GM18499 (cell line): ENCODE measurements around the gene DNTT.

Source experiments
- ATAC-seq: cut with Tn5 transposase; IDR thresholded peaks from one replicate; pipeline ENCODE4 v1.9.1; 2021; ENCODE audit warnings: moderate number of reproducible peaks; ENCODE audit not compliant: insufficient read depth, unreplicated experiment

The DNTT gene

DNA sequence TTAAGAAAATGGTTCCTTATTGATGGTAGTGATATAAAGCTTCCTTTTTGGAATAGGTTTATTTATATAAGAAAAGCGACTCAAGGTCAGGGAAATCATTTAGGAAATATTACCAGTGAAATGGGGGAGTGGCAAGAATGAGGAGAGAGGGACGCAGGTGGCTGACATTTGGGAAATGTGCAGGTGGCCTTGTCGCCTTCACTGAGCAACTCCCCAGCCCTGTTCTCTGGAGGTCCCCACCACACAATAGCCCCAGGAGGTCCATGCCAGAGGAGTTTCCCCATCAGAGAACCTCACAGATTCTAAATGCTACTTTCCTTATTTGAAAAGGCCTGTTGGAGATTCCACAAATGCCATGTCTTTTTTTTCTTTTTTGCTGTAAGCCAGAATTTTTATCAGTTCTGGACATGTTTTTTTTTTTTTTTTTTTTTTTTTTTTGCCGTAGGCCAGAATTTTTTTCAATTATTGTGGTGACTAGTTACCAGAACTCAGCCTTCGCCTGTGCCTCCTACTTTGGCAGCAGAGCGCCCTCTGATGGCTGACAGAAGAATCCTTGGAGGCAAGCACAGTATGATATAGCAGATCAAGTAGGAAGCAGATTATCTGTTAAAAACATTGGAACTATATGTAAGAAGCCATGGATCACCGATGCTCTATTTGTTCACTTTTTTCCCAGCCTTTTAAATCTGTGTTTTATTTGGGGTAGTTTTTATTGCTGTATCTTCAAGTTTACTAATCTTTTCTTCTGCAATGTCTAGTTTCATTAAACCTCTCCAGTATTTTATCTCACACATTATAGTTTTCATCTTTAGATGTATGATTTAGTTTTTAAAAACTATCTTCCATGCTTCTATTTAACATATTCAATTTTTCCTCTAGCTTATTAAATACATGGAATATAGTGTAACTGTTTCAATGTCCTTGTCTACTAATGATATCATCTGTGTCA lies 36.0 kb downstream of the DNTT start:
- ATAC-seq = no peak

DNA sequence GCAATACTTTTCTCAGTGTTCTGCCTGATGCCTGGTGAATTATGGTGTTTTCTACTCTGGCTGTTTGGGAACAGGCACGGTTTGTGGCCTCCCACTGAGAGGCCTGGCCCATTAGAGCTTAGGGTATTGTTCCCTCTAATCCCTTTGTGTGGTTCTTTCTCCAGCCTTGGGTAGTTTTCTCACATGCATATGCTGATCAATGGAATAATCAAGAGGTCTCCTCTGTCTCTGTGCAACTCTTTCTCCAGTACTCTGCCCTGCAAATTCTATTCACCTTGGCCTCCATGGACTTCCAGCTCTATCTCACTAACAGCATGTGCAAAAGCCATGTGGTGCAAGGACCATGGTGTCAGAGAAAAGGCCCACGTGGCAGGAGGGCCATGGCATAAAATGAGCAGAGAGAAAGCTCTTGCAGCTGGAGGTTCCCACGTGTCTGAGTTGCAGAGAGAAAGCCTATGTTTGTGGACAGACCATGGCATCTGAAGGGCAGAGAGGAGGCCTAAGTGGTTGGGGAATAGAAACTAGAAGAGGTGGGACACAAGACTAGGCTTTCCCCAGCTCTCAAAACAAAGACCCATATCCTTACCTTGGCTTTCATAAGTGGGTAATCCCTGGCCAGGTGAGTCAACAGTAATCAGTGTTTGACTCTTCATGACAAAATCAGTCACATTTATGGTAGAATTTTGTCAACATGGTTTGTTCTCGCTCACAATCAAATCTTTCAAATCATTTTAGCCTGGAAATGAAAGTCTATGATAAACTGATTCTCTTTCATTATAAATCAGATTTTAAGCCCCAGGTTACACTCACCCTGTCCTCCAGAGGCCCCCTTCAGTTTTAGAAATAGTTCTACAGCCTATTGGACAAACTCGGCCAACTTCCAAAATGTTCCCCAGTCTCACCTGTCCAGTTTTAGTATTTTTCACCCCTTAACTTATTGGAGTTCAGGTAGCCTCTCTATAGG lies 37.3 kb downstream of the DNTT start:
- no peak for ATAC-seq

DNA sequence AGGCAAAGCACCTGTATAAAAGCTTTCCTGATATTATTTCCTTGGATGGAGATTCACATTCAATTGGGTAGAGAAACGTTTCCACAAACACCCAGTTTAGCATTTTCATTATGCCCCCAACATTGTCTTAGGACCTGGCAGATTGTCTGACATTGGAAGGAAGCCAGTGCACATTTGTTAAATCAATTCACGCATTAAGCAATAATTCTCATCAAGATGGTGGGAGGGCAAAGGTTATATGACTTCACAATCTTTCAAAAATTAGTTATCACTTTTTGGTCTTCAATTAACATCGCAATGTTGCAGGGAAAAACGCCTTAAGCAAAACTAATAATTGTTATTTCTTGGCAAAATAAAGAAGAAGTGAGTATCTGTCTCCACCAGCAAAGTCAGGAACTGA lies 38.2 kb downstream of the DNTT start:
- no peak for ATAC-seq

DNA sequence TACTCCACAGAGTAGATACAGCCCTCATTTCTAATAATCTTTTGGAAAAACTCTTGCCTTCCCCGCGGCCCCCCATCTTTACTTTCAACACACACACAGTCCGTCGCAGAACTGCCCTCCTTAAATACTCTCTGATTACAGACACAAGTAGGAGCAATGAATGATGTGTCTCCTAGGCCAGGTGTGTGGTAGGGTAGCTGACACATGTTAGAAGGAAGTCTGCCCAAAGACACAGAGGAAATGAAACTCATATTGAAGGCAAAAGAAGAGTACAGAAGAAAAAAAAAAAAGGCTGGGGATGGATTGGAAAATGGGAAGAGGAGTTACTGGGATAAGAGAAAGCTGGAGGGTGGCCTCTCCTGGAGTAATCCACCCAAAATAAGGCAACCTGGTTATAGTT lies 39.9 kb downstream of the DNTT start:
- ATAC-seq = no peak

DNA sequence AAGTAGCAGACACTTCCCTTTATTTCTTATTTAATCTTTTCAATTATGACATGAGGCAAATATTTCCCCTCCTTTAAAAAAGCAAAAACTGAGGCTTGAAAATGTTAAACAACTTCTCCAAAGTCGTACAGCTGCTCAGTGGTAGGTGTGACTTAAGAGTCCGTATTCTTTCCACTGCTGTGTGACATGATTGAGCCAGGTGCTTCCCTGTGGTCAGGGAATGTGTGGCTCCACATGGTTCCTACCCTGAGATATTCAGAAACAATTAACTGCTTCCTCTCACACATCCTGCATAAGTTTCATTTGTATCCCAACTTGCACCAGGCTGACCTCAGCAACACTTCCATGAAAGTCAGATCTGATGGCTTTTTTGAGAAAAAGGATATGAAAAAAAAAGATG lies 41.0 kb downstream of the DNTT start:
- ATAC-seq = no peak

DNA sequence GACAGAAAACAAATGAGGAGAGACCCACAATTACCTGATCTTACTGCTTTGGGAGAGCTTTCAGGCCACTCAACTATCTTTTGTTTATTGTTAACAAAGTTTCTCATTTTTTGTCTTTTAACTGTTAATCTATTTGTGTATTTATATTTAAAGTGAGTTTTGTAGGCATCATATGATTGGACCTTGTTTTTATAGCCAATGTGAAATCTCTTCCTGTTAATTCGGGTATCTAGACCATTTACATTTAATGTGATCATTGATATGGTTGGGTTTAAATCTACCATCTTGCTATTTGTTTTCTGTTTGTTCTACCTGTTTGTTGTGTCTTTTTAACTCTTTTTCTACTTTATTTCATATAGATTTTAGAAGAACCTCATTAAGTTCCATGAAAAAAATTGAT lies 42.1 kb downstream of the DNTT start:
- no peak for ATAC-seq

DNA sequence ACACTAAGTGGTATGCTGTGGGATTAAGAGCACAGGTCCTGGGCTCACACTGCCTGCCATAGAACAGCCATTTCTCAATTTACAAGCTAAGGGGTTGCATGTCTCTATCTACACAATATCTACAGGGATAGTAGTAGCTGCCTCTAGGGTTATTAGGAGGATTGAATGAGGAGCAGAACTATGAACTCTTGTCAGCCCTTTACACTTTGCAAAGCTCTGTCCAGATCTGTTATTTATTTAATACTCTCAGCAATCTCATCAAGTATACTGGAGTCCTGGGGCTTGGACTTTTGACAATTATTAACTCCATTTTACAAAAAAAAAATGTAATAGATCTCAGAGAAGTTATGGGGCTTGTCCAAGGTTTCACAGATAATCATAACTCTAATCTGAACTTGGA lies 47.8 kb downstream of the DNTT start:
- ATAC-seq = no peak

DNA sequence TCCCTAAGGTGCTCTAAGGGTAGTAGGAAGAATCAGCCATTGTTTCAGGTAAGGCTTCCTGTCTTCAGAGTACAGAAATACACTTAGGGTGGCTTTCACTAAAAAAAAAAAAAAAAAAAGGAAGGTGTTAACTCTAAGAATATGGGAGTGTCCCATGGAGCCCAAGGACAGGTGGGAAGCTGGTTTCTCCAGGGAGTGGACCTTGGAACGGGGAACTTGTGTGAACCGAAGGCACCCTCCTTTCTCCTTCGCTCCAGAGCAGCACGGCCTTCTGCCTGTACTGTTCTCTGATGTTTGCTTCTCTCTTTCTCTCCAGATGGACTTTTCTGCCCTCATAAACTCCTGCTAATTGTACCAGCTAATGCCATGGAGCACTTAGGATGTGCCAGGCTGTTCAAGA lies 48.3 kb downstream of the DNTT start:
- ATAC-seq = no peak

DNA sequence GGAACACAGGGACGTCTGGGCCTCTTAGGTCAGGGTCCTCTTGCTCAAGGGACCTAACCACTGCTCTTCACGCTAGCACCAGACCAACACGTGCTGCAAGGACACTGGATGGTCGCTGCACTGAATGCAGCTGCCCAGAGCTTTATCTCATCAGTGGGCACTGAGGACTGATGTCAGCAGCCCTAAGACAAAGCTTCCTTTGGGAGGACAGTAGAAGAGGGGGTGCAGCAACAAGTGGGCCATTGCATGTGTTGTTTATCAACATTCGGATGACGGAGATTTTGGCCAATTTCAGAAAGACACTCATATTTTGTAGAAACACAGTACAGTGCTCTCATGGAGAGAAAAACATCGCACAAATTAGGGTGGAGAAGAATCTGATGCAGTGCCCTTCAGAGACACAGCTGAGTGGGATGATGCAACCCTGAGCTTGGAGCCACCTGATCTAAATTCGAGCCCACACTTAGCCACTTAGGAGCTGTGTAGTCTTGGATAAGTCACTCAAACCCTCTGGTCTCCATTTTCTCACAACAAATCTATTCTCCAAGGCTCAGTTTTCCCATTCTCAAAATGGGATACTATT lies 52.9 kb downstream of the DNTT start:
- ATAC-seq = no peak

DNA sequence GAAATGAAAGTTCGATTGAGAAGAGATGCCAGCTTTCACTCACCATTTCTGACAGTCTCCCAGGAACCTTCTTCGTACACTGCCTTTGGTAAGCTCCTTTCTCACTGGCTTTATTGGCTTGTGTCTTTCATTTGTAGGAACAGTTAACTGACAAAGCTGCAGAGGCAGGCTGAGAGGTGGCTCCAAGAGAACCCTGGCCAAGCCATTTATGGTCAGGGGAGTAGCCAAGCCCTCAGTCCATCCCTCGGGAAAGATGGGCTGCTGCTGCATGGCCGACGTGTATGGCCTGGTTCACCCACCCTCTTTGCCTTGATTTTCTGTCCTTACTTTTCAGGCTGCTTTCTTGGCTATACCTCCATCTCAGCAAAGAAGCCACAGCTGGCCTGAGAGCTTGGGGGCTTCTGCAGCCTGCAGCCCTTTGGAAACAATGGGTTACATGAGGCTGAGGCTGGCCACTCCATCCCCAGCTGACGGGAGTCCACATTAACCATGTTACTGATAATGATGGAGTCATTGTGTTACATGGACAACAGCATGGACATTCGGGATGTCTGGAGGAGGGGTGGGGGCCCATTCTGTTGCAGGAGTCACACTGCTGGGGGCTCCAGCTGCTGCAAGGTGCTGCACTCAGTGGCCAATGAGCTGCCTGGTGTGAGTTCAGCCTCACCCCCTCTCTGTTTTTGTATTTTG lies 54.8 kb downstream of the DNTT start, which contains the start of gene OPALIN:
OPALIN (minus strand) TSS at position 152 of the 690 bp plus-strand sequence; CDS start at position 46, 106 bp downstream.
- ATAC-seq = no peak

DNA sequence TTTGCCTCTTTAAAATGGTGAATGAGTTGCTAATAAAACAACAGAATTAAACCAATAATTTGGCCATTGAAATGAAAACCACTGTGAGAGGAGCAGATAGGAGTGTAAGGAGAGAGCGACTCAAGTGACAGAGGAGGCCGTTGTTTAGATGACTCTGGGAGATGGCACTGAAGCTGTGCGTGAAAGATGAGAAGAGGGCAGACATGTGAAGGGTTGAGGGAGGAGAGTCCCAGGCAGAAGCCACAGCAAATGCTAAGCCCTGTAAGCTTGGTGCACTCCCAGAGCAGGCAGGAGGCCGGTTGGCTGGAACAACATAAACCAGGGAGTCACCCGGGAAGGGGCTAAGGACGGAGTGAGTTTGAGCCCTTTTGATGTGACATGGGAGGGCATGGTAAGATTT lies 55.4 kb downstream of the DNTT start:
- ATAC-seq = no peak

DNA sequence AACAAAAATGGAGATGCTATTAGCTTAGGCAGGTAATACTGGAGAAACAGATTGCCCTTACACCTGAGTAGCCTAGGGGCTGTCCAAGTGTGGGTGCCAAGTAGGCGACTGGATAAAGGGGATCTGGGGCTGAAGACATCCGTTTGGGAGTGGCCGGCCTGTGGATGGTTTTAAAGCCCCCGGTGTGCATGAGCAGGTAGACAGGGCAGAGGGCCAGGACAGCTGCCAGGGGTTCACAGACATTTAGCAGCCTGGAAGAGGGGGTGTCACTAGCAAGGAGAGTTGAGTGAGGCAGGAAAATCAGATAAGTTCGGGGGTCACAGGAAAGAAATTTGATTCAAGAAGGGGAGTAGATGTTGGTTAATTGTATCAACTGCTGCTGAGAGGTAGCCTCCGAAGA lies 56.1 kb downstream of the DNTT start:
- no peak for ATAC-seq

DNA sequence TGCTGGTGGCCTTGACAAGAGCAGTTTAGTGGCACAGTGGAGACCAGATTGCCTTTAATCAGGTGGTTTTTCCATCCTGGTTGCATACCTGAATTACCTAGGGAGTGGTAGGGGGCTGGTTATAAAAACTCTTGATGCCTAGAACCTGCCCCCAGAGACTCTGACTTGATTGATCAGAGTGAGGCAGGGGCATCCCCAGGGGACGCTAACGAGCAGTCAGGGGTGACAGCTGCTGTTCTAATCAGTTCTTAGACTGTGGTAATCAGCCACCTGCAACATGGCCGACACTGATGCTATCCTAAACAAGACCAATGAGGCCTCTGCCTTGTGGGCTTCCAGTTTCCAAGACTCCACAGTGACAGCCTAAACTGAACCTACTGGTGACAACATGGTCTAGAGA lies 56.5 kb downstream of the DNTT start:
- ATAC-seq = no peak

DNA sequence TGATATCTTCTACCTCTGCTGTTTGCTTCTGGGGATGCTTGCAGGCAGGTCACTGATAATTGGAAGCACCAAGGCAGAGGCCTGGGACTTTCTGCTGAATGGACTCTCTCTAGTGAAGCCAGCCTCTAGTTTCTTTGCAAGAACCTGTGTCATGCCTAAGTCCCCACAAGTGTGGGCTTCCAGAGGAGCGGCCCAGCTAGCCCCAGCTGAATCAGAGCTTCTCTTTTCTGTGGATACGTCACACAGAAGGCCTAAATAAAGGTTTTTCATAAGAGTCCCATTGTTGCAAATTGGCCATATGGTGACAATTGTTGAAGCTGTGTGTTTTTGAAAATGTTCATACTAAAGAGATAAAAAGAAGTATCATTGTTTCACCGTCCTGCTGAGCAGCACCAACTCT lies 61.3 kb downstream of the DNTT start:
- ATAC-seq = no peak

DNA sequence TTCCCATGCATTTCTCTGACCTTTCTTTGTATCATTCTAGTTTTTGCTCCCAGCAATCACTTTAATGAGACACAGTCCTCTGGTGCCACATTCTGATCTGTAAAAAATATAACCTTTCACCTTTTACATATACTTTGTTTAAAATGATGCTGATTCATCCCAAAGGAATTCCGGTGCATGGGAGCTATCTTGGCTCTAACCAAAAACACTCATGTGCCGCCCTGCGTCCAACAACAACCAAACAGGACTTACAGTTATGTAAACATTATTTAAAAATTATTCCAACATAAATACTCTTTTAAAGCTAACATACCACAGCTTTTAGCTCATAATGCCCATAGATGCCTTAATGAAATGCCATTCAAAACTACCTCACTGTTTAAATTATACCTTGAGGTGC lies 62.3 kb downstream of the DNTT start:
- ATAC-seq = no peak

DNA sequence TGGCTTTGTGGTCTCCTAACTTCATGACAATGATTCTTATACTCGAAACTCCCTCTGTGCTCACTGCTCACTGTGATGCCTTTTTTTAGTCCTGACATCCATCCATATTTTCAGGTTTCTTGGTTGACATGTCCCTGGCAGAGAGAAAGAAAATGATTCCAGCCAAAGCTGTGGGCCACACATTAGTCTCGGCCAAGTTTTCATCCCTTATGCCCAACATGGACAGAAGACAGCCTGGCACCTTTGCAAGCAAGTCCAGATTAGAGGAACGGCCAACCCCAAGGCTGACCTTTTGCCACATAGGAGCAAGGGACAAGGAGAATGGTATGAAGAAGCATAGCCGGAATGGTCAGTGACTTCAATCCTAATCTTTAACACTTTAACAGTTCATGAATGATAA lies 63.2 kb downstream of the DNTT start:
- no peak for ATAC-seq

DNA sequence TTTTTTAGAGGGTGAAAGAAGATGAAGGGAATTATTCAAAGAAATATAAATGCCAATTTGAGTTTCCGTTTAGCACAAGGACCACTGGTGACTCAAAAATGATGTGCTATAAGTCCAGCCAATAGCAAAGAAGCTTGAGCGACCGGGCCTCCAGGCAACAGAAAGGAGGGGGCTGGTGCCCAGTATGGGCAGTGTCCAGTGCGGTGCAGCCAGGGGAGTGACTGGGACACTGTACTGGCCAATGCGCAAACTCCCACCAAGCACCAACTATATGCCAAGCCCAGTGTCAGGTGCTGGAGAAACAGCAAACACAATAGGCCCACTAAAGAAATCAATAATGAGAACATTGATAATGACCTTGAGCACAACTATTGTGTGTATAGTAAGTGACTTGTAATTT lies 64.7 kb downstream of the DNTT start:
- no peak for ATAC-seq

DNA sequence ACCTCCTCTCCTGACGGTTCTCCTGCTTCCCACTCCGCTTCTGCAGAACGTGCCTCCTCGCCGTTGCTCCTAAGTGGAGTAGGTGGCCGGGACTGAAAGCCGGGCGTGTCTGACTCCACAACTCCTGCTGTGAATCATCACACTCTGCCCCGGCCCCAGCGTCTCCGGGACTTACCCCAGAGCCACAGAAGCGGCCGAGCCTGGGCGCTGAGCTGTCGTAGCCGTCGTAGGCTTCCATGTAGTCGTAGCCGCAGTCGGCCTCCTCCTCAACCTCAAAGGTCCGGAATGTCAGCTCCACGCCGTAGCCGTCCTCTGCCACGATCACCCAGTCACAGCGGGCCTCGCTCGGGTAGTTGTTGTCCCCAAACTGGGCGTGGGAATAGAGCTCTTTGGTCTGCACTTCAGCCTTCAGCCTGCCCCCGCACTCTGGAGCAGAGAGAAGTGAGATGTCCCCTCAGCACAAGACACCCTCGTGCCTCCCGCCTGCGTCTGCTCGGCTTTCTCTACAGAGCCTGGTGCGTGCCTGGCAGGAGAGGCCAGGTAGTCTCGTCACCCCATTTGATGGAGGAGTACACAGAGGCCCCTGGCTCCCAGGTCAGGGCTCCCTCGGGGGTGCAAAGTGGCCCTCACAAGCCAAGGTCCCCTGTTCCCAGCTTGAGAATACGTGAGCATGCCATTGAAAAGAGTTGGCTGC lies 65.8 kb downstream of the DNTT start:
- ATAC-seq = no peak

DNA sequence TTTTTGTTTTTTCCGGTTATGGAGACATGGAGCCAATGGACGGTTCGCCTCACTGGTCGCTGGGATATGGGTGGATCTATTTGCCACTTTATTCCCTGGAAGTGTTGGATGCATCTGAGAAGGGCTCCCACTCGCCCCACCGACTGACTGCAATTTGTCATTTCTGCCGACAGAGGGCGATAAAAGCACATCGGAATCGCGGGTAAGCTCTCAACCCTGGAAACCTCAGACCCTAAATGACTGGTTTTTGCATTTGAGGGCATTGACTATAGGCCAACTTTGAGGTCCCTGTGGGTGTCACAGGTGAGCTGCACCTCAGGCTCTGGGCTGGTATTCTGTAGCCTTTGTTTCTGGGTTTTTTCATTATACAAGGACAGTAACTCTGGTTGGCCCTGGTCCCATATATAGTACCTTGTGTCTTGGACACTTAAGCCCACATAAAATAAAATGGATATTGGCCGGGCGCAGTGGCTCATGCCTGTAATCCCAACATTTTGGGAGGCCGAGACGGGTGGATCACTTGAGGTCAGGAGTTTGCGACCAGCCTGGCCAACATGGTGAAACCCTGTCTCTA lies 66.4 kb downstream of the DNTT start:
- ATAC-seq = no peak
